ENCODE data around the gene G6PC2. TPM values are rescaled to one million over a fixed set of nuclear protein-coding genes. Genes with fewer than 3 reads are reported as not detected.
A peak's percentile ranks its signal among the peaks of the same experiment; 100 is the strongest.

The G6PC2 gene
- total RNA-seq, 1 donor, result not detected

DNA sequence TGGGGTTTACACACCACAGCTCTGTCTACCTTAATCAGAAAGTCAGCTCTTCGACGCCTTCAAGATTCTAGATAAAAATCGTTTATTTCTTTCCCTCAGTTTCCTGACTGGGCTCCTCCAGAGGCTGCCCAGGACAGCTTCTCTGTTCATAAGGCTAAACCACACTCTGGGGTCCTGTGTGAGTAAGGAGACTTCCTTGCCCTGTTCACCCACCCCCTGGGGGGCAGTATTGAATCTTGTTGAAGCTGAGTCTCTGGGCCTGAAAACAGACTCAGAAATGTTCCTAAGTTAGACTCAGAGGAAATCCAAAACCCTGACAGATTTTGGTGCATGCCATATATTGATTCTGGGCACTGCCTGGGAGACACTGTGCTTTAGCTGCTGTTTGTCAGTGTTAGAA is 43.0 kb downstream of the G6PC2 start:
- TF ChIP-seq, protein P1, sequence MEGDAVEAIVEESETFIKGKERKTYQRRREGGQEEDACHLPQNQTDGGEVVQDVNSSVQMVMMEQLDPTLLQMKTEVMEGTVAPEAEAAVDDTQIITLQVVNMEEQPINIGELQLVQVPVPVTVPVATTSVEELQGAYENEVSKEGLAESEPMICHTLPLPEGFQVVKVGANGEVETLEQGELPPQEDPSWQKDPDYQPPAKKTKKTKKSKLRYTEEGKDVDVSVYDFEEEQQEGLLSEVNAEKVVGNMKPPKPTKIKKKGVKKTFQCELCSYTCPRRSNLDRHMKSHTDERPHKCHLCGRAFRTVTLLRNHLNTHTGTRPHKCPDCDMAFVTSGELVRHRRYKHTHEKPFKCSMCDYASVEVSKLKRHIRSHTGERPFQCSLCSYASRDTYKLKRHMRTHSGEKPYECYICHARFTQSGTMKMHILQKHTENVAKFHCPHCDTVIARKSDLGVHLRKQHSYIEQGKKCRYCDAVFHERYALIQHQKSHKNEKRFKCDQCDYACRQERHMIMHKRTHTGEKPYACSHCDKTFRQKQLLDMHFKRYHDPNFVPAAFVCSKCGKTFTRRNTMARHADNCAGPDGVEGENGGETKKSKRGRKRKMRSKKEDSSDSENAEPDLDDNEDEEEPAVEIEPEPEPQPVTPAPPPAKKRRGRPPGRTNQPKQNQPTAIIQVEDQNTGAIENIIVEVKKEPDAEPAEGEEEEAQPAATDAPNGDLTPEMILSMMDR (IDR thresholded peaks at IDR 0.05; ENCODE audit: insufficient read depth, low read depth, low read length), result no peak
- H3K4me3 ChIP-seq (ENCODE audit: low read depth, low read length), result no peak overlapping the region
- DNase-seq (ENCODE audit: low read depth), result no peak

DNA sequence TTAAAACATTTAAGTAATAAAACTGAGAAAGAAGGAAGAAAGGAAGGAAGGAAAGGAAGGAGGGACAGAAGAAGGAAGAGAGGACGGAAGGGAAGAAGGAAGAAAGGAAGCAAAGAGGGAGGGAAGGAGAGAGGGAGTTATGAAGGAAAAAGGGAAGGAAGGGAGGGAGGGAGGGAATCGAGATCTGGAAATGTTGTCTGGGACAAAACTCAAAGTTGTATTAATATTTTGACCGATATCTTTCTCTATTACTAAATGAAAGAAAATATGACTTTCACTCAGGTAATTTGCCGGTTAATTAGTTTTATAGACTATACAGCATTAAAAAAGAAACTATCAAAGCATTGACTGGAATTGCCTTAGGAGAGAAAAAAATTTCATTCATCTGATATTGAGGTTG is 44.4 kb downstream of the G6PC2 start:
- TF ChIP-seq, protein P1 (IDR thresholded peaks at IDR 0.05; ENCODE audit: insufficient read depth, low read depth, low read length), result no peak
- no peak for DNase-seq (ENCODE audit: low read depth)
- no peak overlapping the region for H3K4me3 ChIP-seq (ENCODE audit: low read depth, low read length)

DNA sequence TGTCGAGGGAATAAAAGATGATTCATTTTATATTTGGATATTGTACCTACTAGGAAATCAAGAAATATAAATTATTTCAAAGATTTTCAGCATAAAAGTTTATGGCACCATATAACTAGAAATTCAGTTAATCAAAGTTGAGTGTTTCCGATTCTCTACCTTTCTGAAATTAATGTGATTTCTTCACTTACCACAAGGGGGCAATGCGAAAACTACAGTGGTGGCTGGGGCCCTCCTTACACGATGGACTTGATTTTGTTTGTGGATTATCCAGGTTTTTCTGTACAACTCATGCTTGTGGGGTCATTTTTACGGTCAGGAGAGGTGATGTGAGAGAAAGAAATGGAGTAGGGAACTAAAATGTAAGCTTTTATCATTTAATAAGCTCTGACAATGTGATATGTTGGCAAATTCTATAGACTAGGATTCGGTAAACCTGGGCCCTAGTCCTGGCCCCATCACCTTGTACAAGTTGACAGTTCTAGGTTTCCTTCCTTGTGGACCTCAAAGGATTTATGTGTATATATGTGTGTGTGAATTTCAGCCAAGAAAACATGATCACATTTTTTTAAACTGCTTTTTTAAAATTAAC is 47.6 kb downstream of the G6PC2 start:
- TF ChIP-seq, protein P1 (IDR thresholded peaks at IDR 0.05; ENCODE audit: insufficient read depth, low read depth, low read length), result peak; percentile 71
- no peak overlapping the region for H3K4me3 ChIP-seq (ENCODE audit: low read depth, low read length)
- peak; percentile 7 for DNase-seq (ENCODE audit: low read depth)

DNA sequence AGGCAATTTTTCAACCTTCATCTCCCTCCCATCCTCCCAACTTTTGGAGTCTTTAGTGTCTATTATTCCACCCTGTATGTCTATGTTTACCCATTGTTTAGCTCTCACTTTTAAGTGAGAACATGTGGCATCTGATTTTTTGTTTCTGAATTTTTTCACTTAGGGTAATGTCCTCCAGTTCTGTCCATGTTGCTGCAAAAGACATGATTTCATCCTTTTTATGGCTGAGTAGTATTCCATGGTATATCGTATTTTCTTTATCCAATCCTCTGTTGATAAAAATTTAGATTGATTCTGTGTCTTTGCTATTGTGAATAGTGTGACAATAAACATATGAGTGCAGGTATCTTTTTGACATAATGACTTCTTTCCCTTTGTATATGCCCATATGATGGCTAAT is 48.2 kb downstream of the G6PC2 start:
- no peak overlapping the region for H3K4me3 ChIP-seq (ENCODE audit: low read depth, low read length)
- TF ChIP-seq, protein P1 (IDR thresholded peaks at IDR 0.05; ENCODE audit: insufficient read depth, low read depth, low read length), result no peak
- DNase-seq (ENCODE audit: low read depth), result no peak

DNA sequence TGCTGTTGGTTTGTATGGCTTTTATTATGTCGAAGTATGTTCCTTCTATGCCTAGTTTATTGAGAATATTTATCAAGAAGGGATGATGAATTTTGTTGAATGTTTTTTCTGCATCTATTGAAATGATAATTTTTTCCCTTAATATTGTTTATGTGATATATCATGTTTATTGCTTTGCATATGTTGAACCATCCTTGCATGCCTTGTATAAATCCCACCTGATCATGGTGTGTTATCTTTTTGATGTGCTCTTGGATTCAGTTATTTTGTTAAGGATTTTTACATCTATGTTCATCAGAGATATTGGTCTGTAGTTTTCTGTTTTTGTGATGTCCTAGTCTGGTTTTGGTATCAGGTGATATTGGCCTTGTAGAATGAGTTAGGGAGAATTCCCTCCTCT is 50.8 kb downstream of the G6PC2 start:
- TF ChIP-seq, protein P1 (IDR thresholded peaks at IDR 0.05; ENCODE audit: insufficient read depth, low read depth, low read length), result no peak
- DNase-seq (ENCODE audit: low read depth), result no peak
- H3K4me3 ChIP-seq (ENCODE audit: low read depth, low read length), result no peak overlapping the region

DNA sequence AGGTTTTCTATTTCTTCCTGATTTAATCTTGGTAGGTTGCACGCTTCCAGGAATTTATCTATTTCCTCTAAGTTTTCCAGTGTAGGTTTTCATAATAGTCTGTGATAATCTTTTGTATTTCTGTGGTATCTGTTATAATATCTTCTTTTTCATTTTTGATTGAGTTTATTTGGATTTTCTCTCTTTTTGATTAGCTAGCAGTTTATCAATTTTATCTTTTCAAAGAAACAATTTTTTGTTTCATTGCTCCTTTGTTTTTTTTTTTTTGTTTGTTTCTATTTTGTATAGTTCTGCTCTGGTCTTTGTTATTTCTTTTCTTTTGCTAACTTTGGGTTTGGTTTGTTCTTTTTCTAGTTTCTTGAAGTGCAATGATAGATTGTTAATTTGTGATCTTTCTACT is 51.3 kb downstream of the G6PC2 start:
- TF ChIP-seq, protein P1 (IDR thresholded peaks at IDR 0.05; ENCODE audit: insufficient read depth, low read depth, low read length), result no peak
- DNase-seq (ENCODE audit: low read depth), result no peak
- H3K4me3 ChIP-seq (ENCODE audit: low read depth, low read length), result no peak overlapping the region

DNA sequence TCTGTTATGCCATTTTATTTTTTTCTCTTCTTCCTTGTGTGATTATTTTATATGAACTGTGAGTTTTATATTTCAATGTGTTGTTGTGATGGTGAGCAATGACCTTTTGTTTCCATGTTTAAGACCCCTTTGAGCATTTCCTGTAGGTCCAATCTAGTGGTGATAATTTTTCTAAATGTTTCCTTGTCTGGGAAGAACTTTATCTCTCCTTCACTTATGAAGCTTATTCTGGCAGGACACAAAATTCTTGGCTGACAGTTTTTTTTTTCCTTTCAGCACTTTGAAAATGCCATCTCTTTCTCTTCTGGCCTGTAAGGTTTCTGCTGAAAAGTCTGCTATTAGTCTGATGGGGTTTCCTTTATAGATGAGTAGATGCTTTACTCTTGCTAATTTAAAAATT is 53.2 kb downstream of the G6PC2 start:
- H3K4me3 ChIP-seq (ENCODE audit: low read depth, low read length), result no peak overlapping the region
- no peak for DNase-seq (ENCODE audit: low read depth)
- TF ChIP-seq, protein P1 (IDR thresholded peaks at IDR 0.05; ENCODE audit: insufficient read depth, low read depth, low read length), result no peak
